ENCODE data around the gene RERE.

- no peak for TF ChIP-seq CTCF (tag by site-specific recombination; IDR thresholded peaks at IDR 0.05)
- no peak for TF ChIP-seq ZNF274 (IDR thresholded peaks at IDR 0.05; ENCODE audit: low read length)
- no peak for TF ChIP-seq ZNF274 (tag by site-specific recombination; IDR thresholded peaks at IDR 0.05; ENCODE audit: borderline replicate concordance)
- TF ChIP-seq HOXA7 (CRISPR knock-in tag; IDR thresholded peaks at IDR 0.05; ENCODE audit: borderline replicate concordance), result no peak
- no peak for TF ChIP-seq ZBTB1 (tag by site-specific recombination; IDR thresholded peaks at IDR 0.05)
- TF ChIP-seq PATZ1 (tag by site-specific recombination; IDR thresholded peaks at IDR 0.05), result no peak
- no peak for TF ChIP-seq INSM2 (tag by site-specific recombination; IDR thresholded peaks at IDR 0.05)
- TF ChIP-seq TSHZ1 (tag by site-specific recombination; IDR thresholded peaks at IDR 0.05; ENCODE audit: borderline replicate concordance), result no peak
- TF ChIP-seq ZNF596 (tag by site-specific recombination; IDR thresholded peaks at IDR 0.05), result no peak
- TF ChIP-seq PBX3 (CRISPR knock-in tag; IDR thresholded peaks at IDR 0.05), result no peak
- no peak for TF ChIP-seq ZNF292 (tag by site-specific recombination; IDR thresholded peaks at IDR 0.05; ENCODE audit: borderline replicate concordance, low read depth)
- TF ChIP-seq WT1 (tag by site-specific recombination; IDR thresholded peaks at IDR 0.05), result no peak
- TF ChIP-seq ZNF639 (tag by site-specific recombination; IDR thresholded peaks at IDR 0.05), result no peak
- TF ChIP-seq RBAK (tag by site-specific recombination; IDR thresholded peaks at IDR 0.05), result no peak
- no peak for TF ChIP-seq ZNF677 (tag by site-specific recombination; IDR thresholded peaks at IDR 0.05)
Observed at GRCh38 chr1:8580566-8580965, 236.9 kb downstream of the RERE start.

Data from HEK293 (cell line).